ENCODE measurements around the gene RNF41. TPM values are rescaled to one million over a fixed set of nuclear protein-coding genes. Genes with fewer than 3 reads are reported as not detected.

RNF41 gene
- total and polyA plus RNA-seq, 2 experiments from 2014 or later = 39.4 to 125 TPM

- H3K9me2 ChIP-seq (ENCODE audit: insufficient read depth) = no peaks in the 10 kb centered on the region
- H3K4me3 ChIP-seq = peak within 1 kb of the TSS; percentile 96
- H3K9me3 ChIP-seq (ENCODE audit: low read depth) = no peaks in the 10 kb centered on the region
- peak within 1 kb of the TSS; percentile 70 for H3K27ac ChIP-seq
- in situ Hi-C loops (cut with MboI) = no loop called here
- peak within 1 kb of the TSS; percentile 97 for H3K4me2 ChIP-seq (ENCODE audit: unreplicated experiment)
- H3K27me3 ChIP-seq (replicated peaks; ENCODE audit: insufficient read depth) = no peaks in the 10 kb centered on the region
- H3K36me3 ChIP-seq (ENCODE audit: low read depth) = peaks cover 26% of the 10 kb centered on the region
- 1 to 2% methylated on average over 20 to 28 of the region's 78 CpGs for WGBS, 2 experiments (ENCODE audit: low coverage in 1 of 2, low lambda C conversion rate in 2 of 2, missing lambda C conversion rate in 2 of 2)
- peaks cover 47% of the 10 kb centered on the region for H3K79me2 ChIP-seq (ENCODE audit: insufficient read depth)
- H3K4me1 ChIP-seq (ENCODE audit: insufficient read depth) = peaks cover 35% of the 10 kb centered on the region
- peak within 1 kb of the TSS; percentile 81 for H3K9ac ChIP-seq
- peak within 1 kb of the TSS; percentile 91 for H2AFZ ChIP-seq
- no peaks in the 10 kb centered on the region for H4K20me1 ChIP-seq (ENCODE audit: insufficient read depth)
- H3F3A ChIP-seq (ENCODE audit: insufficient read depth) = peaks cover 41% of the 10 kb centered on the region
- DNase-seq = peak; percentile 93
- no peak for TF ChIP-seq EZH2phosphoT487 (IDR thresholded peaks at IDR 0.05; ENCODE audit: insufficient read depth, low read depth)
- no peak for TF ChIP-seq EZH2 (IDR thresholded peaks at IDR 0.05; ENCODE audit: insufficient read depth, poor library complexity, severe bottlenecking)
Observed at GRCh38 chr12:56258068-56258819, 36.5 kb upstream of the RNF41 start, which contains the start of gene ANKRD52. ANKRD52 (minus strand) TSS chr12:56258384; CDS start chr12:56258269, 115 bp downstream.

- peak overlapping the region; percentile 91; the same call in 1 of the 2 replicates for H2AFZ ChIP-seq
- H3K4me3 ChIP-seq = peak overlapping the region; percentile 96
- H4K20me1 ChIP-seq (ENCODE audit: insufficient read depth) = no peaks in the 10 kb centered on the region
- H3K4me1 ChIP-seq (ENCODE audit: insufficient read depth) = peaks cover 35% of the 10 kb centered on the region
- DNase-seq = peak; percentile 59
- no peaks in the 10 kb centered on the region for H3K9me2 ChIP-seq (ENCODE audit: insufficient read depth)
- H3K9ac ChIP-seq = peak overlapping the region; percentile 81
- H3K36me3 ChIP-seq (ENCODE audit: low read depth) = peaks cover 33% of the 10 kb centered on the region
- H3K27ac ChIP-seq = peak overlapping the region; percentile 70
- H3K79me2 ChIP-seq (ENCODE audit: insufficient read depth) = peaks cover 53% of the 10 kb centered on the region
- H3K27me3 ChIP-seq (replicated peaks; ENCODE audit: insufficient read depth) = no peaks in the 10 kb centered on the region
- 0 to 2% methylated on average over 21 to 27 of the region's 27 CpGs for WGBS, 2 experiments (ENCODE audit: low coverage in 1 of 2, low lambda C conversion rate in 2 of 2, missing lambda C conversion rate in 2 of 2)
- in situ Hi-C loops (cut with MboI) = no loop called here
- H3K4me2 ChIP-seq (ENCODE audit: unreplicated experiment) = peak overlapping the region; percentile 97
- H3F3A ChIP-seq (ENCODE audit: insufficient read depth) = peaks cover 46% of the 10 kb centered on the region
- no peaks in the 10 kb centered on the region for H3K9me3 ChIP-seq (ENCODE audit: low read depth)
- TF ChIP-seq EZH2phosphoT487 (IDR thresholded peaks at IDR 0.05; ENCODE audit: insufficient read depth, low read depth) (no peak), EZH2 (IDR thresholded peaks at IDR 0.05; ENCODE audit: insufficient read depth, poor library complexity, severe bottlenecking) (no peak)
Observed at GRCh38 chr12:56257491-56258067, 35.9 kb upstream of the RNF41 start.

GRCh38 chr12:56257071-56257470 is 35.3 kb upstream of the RNF41 start:
- Histone ChIP-seq H3K4me1 (ENCODE audit: insufficient read depth) (peaks cover 33% of the 10 kb centered on the region), H4K20me1 (ENCODE audit: insufficient read depth) (no peaks in the 10 kb centered on the region), H3K4me2 (ENCODE audit: unreplicated experiment) (peak overlapping the region; percentile 97), H2AFZ (no peak overlapping the region), H3K79me2 (ENCODE audit: insufficient read depth) (peaks cover 58% of the 10 kb centered on the region), H3K9me3 (ENCODE audit: low read depth) (no peaks in the 10 kb centered on the region), H3K9ac (peak overlapping the region; percentile 81), H3K27me3 (replicated peaks; ENCODE audit: insufficient read depth) (no peaks in the 10 kb centered on the region), H3K9me2 (ENCODE audit: insufficient read depth) (no peaks in the 10 kb centered on the region), H3K4me3 (peak overlapping the region; percentile 96), H3K27ac (peak overlapping the region; percentile 70), H3K36me3 (ENCODE audit: low read depth) (peaks cover 38% of the 10 kb centered on the region), H3F3A (ENCODE audit: insufficient read depth) (peaks cover 47% of the 10 kb centered on the region)
- in situ Hi-C loops (cut with MboI) = no loop called here
- no peak for TF ChIP-seq EZH2phosphoT487 (IDR thresholded peaks at IDR 0.05; ENCODE audit: insufficient read depth, low read depth)
- peak; percentile 31 for DNase-seq
- WGBS, 2 experiments (ENCODE audit: low coverage in 1 of 2, low lambda C conversion rate in 2 of 2, missing lambda C conversion rate in 2 of 2) = 16 to 19% methylated on average over 8 of the region's 8 CpGs

- Histone ChIP-seq H3K79me2 (ENCODE audit: insufficient read depth) (peaks cover 65% of the 10 kb centered on the region), H4K20me1 (ENCODE audit: insufficient read depth) (no peaks in the 10 kb centered on the region), H3K9me2 (ENCODE audit: insufficient read depth) (no peaks in the 10 kb centered on the region), H2AFZ (no peak overlapping the region), H3K9ac (peak overlapping the region; percentile 81), H3K36me3 (ENCODE audit: low read depth) (peaks cover 44% of the 10 kb centered on the region), H3F3A (ENCODE audit: insufficient read depth) (peaks cover 41% of the 10 kb centered on the region), H3K27ac (peak overlapping the region; percentile 70), H3K4me1 (ENCODE audit: insufficient read depth) (peaks cover 28% of the 10 kb centered on the region), H3K27me3 (replicated peaks; ENCODE audit: insufficient read depth) (no peaks in the 10 kb centered on the region), H3K9me3 (ENCODE audit: low read depth) (no peaks in the 10 kb centered on the region), H3K4me3 (peak overlapping the region; percentile 96), H3K4me2 (ENCODE audit: unreplicated experiment) (peak overlapping the region; percentile 97)
- 3 to 4% methylated on average over 4 of the region's 4 CpGs for WGBS, 2 experiments (ENCODE audit: low coverage in 1 of 2, low lambda C conversion rate in 2 of 2, missing lambda C conversion rate in 2 of 2)
- DNase-seq = peak; percentile 82
- in situ Hi-C loops (cut with MboI) = no loop called here
- TF ChIP-seq EZH2phosphoT487 (IDR thresholded peaks at IDR 0.05; ENCODE audit: insufficient read depth, low read depth) (no peak), EZH2 (IDR thresholded peaks at IDR 0.05; ENCODE audit: insufficient read depth, poor library complexity, severe bottlenecking) (no peak)
Observed at GRCh38 chr12:56256326-56256960, 34.7 kb upstream of the RNF41 start.

Data from GM23248 (cell line).